ENCODE measurements around the gene SMIM36.
"Not testable (repeated sequence)": the region's sequence is repeated elsewhere in the genome, so short reads cannot be mapped to it uniquely, and the experiment has no call there.

The SMIM36 gene

GRCh38 chr17:55453839-55454557 lies 57.3 kb downstream of the SMIM36 start:
- no peak for DNase-seq

- no peak for DNase-seq
Observed at GRCh38 chr17:55452139-55452790, 59.0 kb downstream of the SMIM36 start.

- DNase-seq = no peak
Observed at GRCh38 chr17:55451758-55452138, 59.5 kb downstream of the SMIM36 start.

- DNase-seq = peak; percentile 47
Observed at GRCh38 chr17:55451203-55451641, 60.0 kb downstream of the SMIM36 start.

GRCh38 chr17:55450232-55450825 lies 60.9 kb downstream of the SMIM36 start:
- DNase-seq = no peak

- no peak for DNase-seq
Observed at GRCh38 chr17:55448681-55449080, 62.6 kb downstream of the SMIM36 start.

- no peak for DNase-seq
Observed at GRCh38 chr17:55446581-55447205, 64.6 kb downstream of the SMIM36 start.

GRCh38 chr17:55446004-55446403 lies 65.2 kb downstream of the SMIM36 start:
- not testable (repeated sequence) for DNase-seq

GRCh38 chr17:55444471-55445441 lies 66.5 kb downstream of the SMIM36 start:
- no peak for DNase-seq

- DNase-seq = no peak
Observed at GRCh38 chr17:55443904-55444303, 67.3 kb downstream of the SMIM36 start.

GRCh38 chr17:55442953-55443683 lies 68.1 kb downstream of the SMIM36 start:
- no peak for DNase-seq

- no peak for DNase-seq
Observed at GRCh38 chr17:55442462-55442861, 68.8 kb downstream of the SMIM36 start.

- no peak for DNase-seq
Observed at GRCh38 chr17:55441544-55441943, 69.7 kb downstream of the SMIM36 start.

- DNase-seq = no peak
Observed at GRCh38 chr17:55440391-55440790, 70.9 kb downstream of the SMIM36 start.

- DNase-seq = no peak
Observed at GRCh38 chr17:55437159-55437605, 74.1 kb downstream of the SMIM36 start.

GRCh38 chr17:55436224-55437158 lies 74.8 kb downstream of the SMIM36 start:
- DNase-seq = no peak

- DNase-seq = no peak
Observed at GRCh38 chr17:55435408-55435807, 75.8 kb downstream of the SMIM36 start.

GRCh38 chr17:55434721-55435120 lies 76.5 kb downstream of the SMIM36 start:
- DNase-seq = no peak

GRCh38 chr17:55433629-55434422 lies 77.4 kb downstream of the SMIM36 start:
- DNase-seq = peak; percentile 92

Measured in NCI-H226 (cell line).